Activated B cell treated with CpG ODN at 0.5 μM for 24 hours (primary cell): ENCODE data around the gene FZR1. TPM values are rescaled to one million over a fixed set of nuclear protein-coding genes. Genes with fewer than 3 reads are reported as not detected.

ENCODE experiments used
- ATAC-seq: fragments of 200-7000 bp; cut with Tn5 transposase; one replicate; pipeline ENCODE4 v1.10.0; 2021; ENCODE audit warnings: low read depth, mild to moderate bottlenecking, moderate library complexity
- CTCF ChIA-PET: fragments of 350-600 bp; sonication (Branson Sonifier 250); formaldehyde crosslinking; loops from one replicate; lab custom pipeline; 2021; ENCODE audit warnings: antibody characterized with exemption; lab: Charles Lee
- POLR2A ChIA-PET: fragments of 350-600 bp; sonication (Branson Sonifier 250); formaldehyde crosslinking; loops from one replicate; lab custom pipeline; 2021; ENCODE audit warnings: antibody characterized with exemption; lab: Charles Lee
- DNase-seq: peaks from one replicate; pipeline ENCODE4 v3.0.0; 2022
- H3K27ac Mint-ChIP-seq: one replicate; pipeline ENCODE4 v1.8.0; 2020; ENCODE audit warnings: mixed read lengths
- H3K27me3 Mint-ChIP-seq: one replicate; pipeline ENCODE4 v1.8.0; 2021; ENCODE audit warnings: mixed read lengths
- H3K36me3 Mint-ChIP-seq: one replicate; pipeline ENCODE4 v1.8.0; 2021; ENCODE audit warnings: low read depth, mixed read lengths
- H3K4me1 Mint-ChIP-seq: one replicate; pipeline ENCODE4 v1.8.0; 2021; ENCODE audit warnings: mixed read lengths
- H3K4me3 Mint-ChIP-seq: one replicate; pipeline ENCODE4 v1.8.0; 2020; ENCODE audit warnings: mild to moderate bottlenecking, mixed read lengths
- H3K9me3 Mint-ChIP-seq: one replicate; pipeline ENCODE4 v1.8.0; 2020; ENCODE audit warnings: mixed read lengths
- intact Hi-C: fragments of 100-400 bp; cut with micrococcal nuclease; formaldehyde crosslinking; loops from one replicate; pipeline ENCODE4 v1.15.1; 2024
- total RNA-seq: library from RNA; stranded (reverse); gene quantifications from 2 replicates; pipeline ENCODE4 v1.2.3, GENCODE V29; 2022
- TF ChIP-seq, protein P1 (sequence below): fragments of 200-600 bp; IDR thresholded peaks from one replicate; pipeline ENCODE4 v1.8.0; 2022; ENCODE audit warnings: antibody characterized with exemption, mild to moderate bottlenecking

Gene FZR1
- total RNA-seq, 1 donor from 2014 or later = 66.0 TPM

- peaks cover 4% of the 10 kb centered on the region for H3K4me1 Mint-ChIP-seq
- POLR2A ChIA-PET = no interaction called here
- no peaks in the 10 kb centered on the region for H3K27me3 Mint-ChIP-seq
- CTCF ChIA-PET = no interaction called here
- DNase-seq = no peak
- H3K4me3 Mint-ChIP-seq = no peak overlapping the region
- intact Hi-C loops = no loop called here
- H3K27ac Mint-ChIP-seq = no peak overlapping the region
- ATAC-seq = no peak
- TF ChIP-seq, protein P1, sequence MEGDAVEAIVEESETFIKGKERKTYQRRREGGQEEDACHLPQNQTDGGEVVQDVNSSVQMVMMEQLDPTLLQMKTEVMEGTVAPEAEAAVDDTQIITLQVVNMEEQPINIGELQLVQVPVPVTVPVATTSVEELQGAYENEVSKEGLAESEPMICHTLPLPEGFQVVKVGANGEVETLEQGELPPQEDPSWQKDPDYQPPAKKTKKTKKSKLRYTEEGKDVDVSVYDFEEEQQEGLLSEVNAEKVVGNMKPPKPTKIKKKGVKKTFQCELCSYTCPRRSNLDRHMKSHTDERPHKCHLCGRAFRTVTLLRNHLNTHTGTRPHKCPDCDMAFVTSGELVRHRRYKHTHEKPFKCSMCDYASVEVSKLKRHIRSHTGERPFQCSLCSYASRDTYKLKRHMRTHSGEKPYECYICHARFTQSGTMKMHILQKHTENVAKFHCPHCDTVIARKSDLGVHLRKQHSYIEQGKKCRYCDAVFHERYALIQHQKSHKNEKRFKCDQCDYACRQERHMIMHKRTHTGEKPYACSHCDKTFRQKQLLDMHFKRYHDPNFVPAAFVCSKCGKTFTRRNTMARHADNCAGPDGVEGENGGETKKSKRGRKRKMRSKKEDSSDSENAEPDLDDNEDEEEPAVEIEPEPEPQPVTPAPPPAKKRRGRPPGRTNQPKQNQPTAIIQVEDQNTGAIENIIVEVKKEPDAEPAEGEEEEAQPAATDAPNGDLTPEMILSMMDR = no peak
- peaks cover 10% of the 10 kb centered on the region for H3K36me3 Mint-ChIP-seq
- no peaks in the 10 kb centered on the region for H3K9me3 Mint-ChIP-seq
Observed at GRCh38 chr19:3459089-3459881, 46.8 kb upstream of the FZR1 start.

DNA sequence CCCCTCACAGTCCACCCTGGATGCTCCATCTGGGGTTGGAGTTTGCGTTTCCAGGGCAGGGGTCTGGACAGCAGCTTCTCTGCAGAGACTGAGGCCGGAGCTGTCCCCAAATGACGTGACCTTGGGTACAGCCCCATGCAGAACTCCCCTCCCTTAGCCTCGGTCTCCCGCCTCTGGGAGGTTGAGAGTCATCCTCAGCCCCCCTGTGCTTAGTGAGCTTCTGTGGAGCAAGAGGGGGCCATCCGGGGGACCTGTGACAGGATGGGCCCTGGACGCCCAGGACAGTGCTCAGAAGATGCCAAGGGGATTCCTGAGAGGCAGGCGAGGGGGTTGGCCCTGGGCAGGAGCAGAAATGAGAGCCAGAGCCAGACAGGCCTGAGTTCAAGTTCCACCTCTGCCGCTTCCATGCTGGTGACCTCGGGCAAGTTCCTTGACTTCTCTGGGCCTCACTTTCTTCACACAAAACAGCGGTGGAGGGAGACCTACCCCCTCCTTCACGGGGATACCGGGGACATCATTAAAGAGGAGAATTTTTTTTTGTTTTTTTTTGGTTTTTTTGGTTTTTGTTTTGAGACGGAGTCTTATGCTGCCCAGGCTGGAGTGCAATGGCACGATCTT is 46.0 kb upstream of the FZR1 start:
- TF ChIP-seq, protein P1 = no peak
- intact Hi-C loops = no loop called here
- CTCF ChIA-PET = no interaction called here
- H3K4me3 Mint-ChIP-seq = no peak overlapping the region
- ATAC-seq (no peak), DNase-seq (no peak)
- POLR2A ChIA-PET = no interaction called here
- H3K4me1 Mint-ChIP-seq = peaks cover 4% of the 10 kb centered on the region
- H3K9me3 Mint-ChIP-seq = no peaks in the 10 kb centered on the region
- H3K36me3 Mint-ChIP-seq = peaks cover 8% of the 10 kb centered on the region
- no peaks in the 10 kb centered on the region for H3K27me3 Mint-ChIP-seq
- no peak overlapping the region for H3K27ac Mint-ChIP-seq

DNA sequence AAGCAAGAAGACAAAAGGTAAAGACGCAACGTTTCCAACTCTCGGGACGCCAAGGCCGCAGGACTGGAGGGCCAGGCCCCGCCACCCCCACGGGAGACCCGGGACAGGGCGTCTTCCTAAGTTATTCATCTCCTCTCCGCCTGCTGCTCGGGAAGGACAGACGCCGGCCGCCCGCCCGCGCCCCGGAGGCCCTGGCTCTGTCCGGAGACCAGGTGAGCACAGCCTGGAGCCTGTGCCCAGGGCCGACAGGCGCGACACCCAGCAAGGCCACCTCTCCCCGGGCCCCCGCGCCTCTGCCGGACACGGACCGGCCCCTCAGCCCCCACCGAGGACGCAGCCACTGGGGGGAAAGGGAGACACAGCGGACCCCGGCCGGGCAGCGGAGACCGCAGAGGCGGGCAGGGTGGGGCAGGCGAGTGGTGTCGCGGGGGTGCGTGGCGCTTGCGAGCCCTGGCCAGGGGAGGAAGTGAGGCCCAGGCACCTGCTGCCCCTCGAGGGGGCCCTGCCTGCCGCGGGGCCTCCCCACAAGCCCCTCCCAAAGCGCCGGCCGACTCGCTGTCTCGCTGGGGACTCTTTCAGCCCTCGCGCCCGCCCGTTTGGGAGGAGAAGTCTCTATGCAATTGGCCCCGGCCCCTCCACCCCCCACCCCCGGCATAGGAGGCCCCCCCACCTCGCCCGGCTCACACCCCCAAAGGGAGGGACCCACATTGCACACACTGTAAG is 43.0 kb upstream of the FZR1 start:
- ATAC-seq (no peak), DNase-seq (no peak)
- TF ChIP-seq, protein P1 = no peak
- ChIA-PET POLR2A (no interaction called here), CTCF (no interaction called here)
- no peak overlapping the region for H3K4me3 Mint-ChIP-seq
- no peak overlapping the region for H3K27ac Mint-ChIP-seq
- H3K36me3 Mint-ChIP-seq = peaks cover 6% of the 10 kb centered on the region
- no peaks in the 10 kb centered on the region for H3K27me3 Mint-ChIP-seq
- intact Hi-C loops = no loop called here
- no peaks in the 10 kb centered on the region for H3K4me1 Mint-ChIP-seq
- peaks cover 2% of the 10 kb centered on the region for H3K9me3 Mint-ChIP-seq

DNA sequence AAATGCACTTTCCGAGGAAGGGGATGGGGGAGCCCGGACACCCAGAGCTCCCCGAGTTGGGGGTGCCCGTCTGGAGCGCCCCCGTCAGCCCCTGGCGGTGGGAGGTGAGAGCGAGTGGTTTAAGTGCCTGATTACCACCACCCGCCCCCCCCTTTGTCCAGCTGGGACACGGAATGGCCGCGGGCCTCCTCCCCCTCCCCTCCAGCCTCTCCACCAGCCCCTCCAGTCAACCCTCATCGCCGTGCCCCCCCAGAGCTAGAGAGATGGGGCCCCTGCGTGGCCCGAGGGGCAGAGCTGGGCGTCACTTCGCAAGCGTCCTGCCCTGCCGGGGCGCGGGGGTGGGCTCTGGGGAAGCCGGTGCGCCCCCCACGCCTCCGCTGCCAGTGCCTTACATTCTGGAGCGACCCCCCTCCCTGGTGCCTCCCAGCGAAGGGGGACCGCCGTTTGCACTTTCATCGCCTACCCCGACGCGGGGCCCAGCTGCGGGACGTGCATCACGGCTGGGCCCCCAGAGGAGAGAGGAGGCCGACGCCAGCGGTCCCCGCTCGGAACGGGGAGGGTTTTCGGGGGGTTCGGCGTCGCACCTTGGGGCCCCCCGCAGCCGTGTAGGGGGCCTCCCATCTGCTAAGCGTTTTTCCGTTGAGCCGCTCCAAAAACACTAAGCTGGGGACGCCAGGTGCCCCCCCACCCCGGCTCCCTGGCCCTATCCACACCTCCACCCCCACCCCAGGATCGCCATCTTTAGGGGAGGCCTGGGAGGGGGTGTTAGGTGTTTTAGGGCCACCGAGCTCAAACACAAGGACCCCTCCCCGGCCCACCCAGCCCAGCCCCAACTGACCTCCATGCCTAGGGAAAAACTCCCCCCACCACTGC is 42.2 kb upstream of the FZR1 start:
- no peaks in the 10 kb centered on the region for H3K4me1 Mint-ChIP-seq
- no peaks in the 10 kb centered on the region for H3K27me3 Mint-ChIP-seq
- peaks cover 2% of the 10 kb centered on the region for H3K9me3 Mint-ChIP-seq
- no peak for ATAC-seq
- no peak overlapping the region for H3K4me3 Mint-ChIP-seq
- no peak for DNase-seq
- TF ChIP-seq, protein P1 = no peak
- peaks cover 6% of the 10 kb centered on the region for H3K36me3 Mint-ChIP-seq
- H3K27ac Mint-ChIP-seq = no peak overlapping the region
- ChIA-PET POLR2A (no interaction called here), CTCF (no interaction called here)
- intact Hi-C loops = no loop called here
